WTC11 (cell line): ENCODE measurements around the gene SPNS2. TPM values are rescaled to one million over a fixed set of nuclear protein-coding genes. Genes with fewer than 3 reads are reported as not detected.
A peak's percentile ranks its signal among the peaks of the same experiment; 100 is the strongest.

Source experiments
- ATF1 ChIP-seq: sonication (generic); formaldehyde crosslinking; IDR thresholded peaks from 2 replicates; pipeline ENCODE4 v1.8.1; 2023; ENCODE audit warnings: mild to moderate bottlenecking, moderate library complexity, missing genetic modification reagents
- ELF4 ChIP-seq: sonication (generic); formaldehyde crosslinking; IDR thresholded peaks from 2 replicates; pipeline ENCODE4 v1.8.1; 2022; ENCODE audit warnings: low read depth, mild to moderate bottlenecking, moderate library complexity, missing genetic modification reagents
- ETV6 ChIP-seq: sonication (generic); formaldehyde crosslinking; IDR thresholded peaks from 2 replicates; pipeline ENCODE4 v1.8.1; 2022; ENCODE audit warnings: mild to moderate bottlenecking, missing genetic modification reagents
- FOXP1 ChIP-seq: sonication (generic); formaldehyde crosslinking; IDR thresholded peaks from 2 replicates; pipeline ENCODE4 v1.8.0; 2022; ENCODE audit warnings: missing genetic modification reagents, mild to moderate bottlenecking, moderate library complexity, borderline replicate concordance
- HMGA2 ChIP-seq: fragments of 250-450 bp; sonication (Bioruptor Pico); IDR thresholded peaks from 2 replicates; pipeline ENCODE4 v1.4.0; 2021; ENCODE audit warnings: mild to moderate bottlenecking, moderate library complexity
- NR2C2 ChIP-seq: sonication (generic); formaldehyde crosslinking; IDR thresholded peaks from 2 replicates; pipeline ENCODE4 v1.8.0; 2022; ENCODE audit warnings: mild to moderate bottlenecking, missing genetic modification reagents
- TP53 ChIP-seq: sonication (generic); formaldehyde crosslinking; IDR thresholded peaks from 2 replicates; pipeline ENCODE4 v1.8.1; 2023; ENCODE audit warnings: mild to moderate bottlenecking, missing genetic modification reagents
- ZNF317 ChIP-seq: sonication (generic); formaldehyde crosslinking; IDR thresholded peaks from 2 replicates; pipeline ENCODE4 v1.8.1; 2023; ENCODE audit warnings: low read depth, mild to moderate bottlenecking, moderate library complexity, missing genetic modification reagents, borderline replicate concordance
- ZNF416 ChIP-seq: fragments of 250-450 bp; sonication (Bioruptor Pico); IDR thresholded peaks from 2 replicates; pipeline ENCODE4 v1.9.0; 2021; ENCODE audit warnings: mild to moderate bottlenecking, inconsistent platforms
- total RNA-seq: library from RNA; stranded (reverse); gene quantifications from 3 replicates; pipeline ENCODE4 v1.2.3, GENCODE V29; 2021
- TF ChIP-seq, protein P1 (sequence below): fragments of 200-600 bp; IDR thresholded peaks from 2 replicates; pipeline ENCODE4 v1.8.0; 2022; ENCODE audit warnings: antibody characterized with exemption
- TF ChIP-seq, protein P2 (sequence below): fragments of 250-450 bp; sonication (Bioruptor Pico); IDR thresholded peaks from 2 replicates; pipeline ENCODE4 v1.9.0; 2021; ENCODE audit warnings: mild to moderate bottlenecking
- TF ChIP-seq, protein P3 (sequence below): sonication (generic); formaldehyde crosslinking; IDR thresholded peaks from 2 replicates; pipeline ENCODE4 v1.8.1; 2023; ENCODE audit warnings: mild to moderate bottlenecking, missing genetic modification reagents, moderate library complexity
- TF ChIP-seq, protein P4 (sequence below): fragments of 250-450 bp; sonication (Bioruptor Pico); IDR thresholded peaks from 2 replicates; pipeline ENCODE4 v2.1.2; 2022; ENCODE audit warnings: mild to moderate bottlenecking, moderate library complexity
- TF ChIP-seq, protein P5 (sequence below): sonication (generic); formaldehyde crosslinking; IDR thresholded peaks from 2 replicates; pipeline ENCODE4 v1.8.0; 2022; ENCODE audit warnings: mild to moderate bottlenecking, missing genetic modification reagents
- TF ChIP-seq, protein P6 (sequence below): sonication (generic); formaldehyde crosslinking; IDR thresholded peaks from 2 replicates; pipeline ENCODE4 v1.8.0; 2022; ENCODE audit warnings: missing genetic modification reagents
- TF ChIP-seq, protein P7 (sequence below): fragments of 250-450 bp; sonication (Bioruptor Pico); IDR thresholded peaks from 2 replicates; pipeline ENCODE4 v1.8.0; 2021; ENCODE audit warnings: mild to moderate bottlenecking
- TF ChIP-seq, protein P8 (sequence below): fragments of 250-450 bp; sonication (Bioruptor Pico); IDR thresholded peaks from 2 replicates; pipeline ENCODE4 v1.9.0; 2021; ENCODE audit warnings: mild to moderate bottlenecking, borderline replicate concordance
- TF ChIP-seq, protein P9 (sequence below): sonication (generic); formaldehyde crosslinking; IDR thresholded peaks from 2 replicates; pipeline ENCODE4 v1.8.1; 2022; ENCODE audit warnings: mild to moderate bottlenecking, moderate library complexity, missing genetic modification reagents

Gene SPNS2
- total RNA-seq, 1 experiment from 2014 or later = 0.87 TPM

DNA sequence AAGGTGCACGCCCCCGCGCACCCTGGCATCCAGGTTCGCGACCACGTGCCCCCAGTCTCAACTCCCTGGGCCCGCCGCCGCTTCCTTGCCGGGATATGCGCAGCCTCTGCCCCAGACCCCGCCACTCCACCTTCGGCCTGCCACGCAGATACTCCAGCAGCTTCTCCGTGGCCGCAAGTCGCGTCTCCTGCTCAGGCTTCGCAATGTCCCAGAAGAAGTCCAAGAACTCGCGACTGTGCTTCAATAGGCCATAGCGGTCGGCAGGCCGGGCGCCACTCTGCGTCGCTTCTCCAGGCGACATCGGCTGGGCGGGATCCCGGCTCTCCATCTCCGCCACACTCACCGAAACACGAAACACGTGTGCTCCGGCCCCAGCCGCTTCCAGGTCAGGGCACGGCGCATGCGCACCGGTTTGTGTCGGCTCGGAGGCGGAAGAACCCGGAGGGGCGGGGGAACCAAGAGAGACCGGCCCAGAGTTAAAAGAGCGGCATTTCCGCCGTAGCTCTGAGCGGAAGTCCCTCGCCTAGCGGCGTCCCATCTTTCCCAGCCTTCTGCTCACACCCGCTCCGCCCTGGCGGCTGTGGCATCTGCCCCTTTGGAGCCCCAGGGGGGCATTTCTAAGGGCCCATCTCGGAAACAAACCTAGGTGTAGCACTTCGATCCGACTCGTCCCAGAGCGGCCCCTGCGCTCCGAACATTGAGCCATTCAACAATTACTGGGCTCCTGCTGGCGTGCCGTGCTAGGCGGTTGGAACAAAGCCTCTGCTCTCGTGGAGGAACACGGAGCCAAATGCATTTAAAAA, 56.5 kb downstream of the SPNS2 start, which contains the start of gene MYBBP1A (continued):
- TF ChIP-seq, protein P1, sequence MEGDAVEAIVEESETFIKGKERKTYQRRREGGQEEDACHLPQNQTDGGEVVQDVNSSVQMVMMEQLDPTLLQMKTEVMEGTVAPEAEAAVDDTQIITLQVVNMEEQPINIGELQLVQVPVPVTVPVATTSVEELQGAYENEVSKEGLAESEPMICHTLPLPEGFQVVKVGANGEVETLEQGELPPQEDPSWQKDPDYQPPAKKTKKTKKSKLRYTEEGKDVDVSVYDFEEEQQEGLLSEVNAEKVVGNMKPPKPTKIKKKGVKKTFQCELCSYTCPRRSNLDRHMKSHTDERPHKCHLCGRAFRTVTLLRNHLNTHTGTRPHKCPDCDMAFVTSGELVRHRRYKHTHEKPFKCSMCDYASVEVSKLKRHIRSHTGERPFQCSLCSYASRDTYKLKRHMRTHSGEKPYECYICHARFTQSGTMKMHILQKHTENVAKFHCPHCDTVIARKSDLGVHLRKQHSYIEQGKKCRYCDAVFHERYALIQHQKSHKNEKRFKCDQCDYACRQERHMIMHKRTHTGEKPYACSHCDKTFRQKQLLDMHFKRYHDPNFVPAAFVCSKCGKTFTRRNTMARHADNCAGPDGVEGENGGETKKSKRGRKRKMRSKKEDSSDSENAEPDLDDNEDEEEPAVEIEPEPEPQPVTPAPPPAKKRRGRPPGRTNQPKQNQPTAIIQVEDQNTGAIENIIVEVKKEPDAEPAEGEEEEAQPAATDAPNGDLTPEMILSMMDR = no peak
- TF ChIP-seq, protein P2, sequence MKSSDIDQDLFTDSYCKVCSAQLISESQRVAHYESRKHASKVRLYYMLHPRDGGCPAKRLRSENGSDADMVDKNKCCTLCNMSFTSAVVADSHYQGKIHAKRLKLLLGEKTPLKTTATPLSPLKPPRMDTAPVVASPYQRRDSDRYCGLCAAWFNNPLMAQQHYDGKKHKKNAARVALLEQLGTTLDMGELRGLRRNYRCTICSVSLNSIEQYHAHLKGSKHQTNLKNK (CRISPR knock-in tag) = no peak
- TF ChIP-seq, protein P3, sequence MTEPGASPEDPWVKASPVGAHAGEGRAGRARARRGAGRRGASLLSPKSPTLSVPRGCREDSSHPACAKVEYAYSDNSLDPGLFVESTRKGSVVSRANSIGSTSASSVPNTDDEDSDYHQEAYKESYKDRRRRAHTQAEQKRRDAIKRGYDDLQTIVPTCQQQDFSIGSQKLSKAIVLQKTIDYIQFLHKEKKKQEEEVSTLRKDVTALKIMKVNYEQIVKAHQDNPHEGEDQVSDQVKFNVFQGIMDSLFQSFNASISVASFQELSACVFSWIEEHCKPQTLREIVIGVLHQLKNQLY = no peak
- TF ChIP-seq, protein P4, sequence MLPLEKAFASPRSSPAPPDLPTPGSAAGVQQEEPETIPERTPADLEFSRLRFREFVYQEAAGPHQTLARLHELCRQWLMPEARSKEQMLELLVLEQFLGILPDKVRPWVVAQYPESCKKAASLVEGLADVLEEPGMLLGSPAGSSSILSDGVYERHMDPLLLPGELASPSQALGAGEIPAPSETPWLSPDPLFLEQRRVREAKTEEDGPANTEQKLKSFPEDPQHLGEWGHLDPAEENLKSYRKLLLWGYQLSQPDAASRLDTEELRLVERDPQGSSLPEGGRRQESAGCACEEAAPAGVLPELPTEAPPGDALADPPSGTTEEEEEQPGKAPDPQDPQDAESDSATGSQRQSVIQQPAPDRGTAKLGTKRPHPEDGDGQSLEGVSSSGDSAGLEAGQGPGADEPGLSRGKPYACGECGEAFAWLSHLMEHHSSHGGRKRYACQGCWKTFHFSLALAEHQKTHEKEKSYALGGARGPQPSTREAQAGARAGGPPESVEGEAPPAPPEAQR (CRISPR knock-in tag) = no peak
- TF ChIP-seq NR2C2 (peak; percentile 63; the same call in 1 of the 2 replicates), TP53 (CRISPR knock-in tag) (0 out of 2 replicates have a peak, but pooled peaks have one; percentile 45), ELF4 (CRISPR knock-in tag) (no peak), FOXP1 (peak; percentile 86), ZNF416 (CRISPR knock-in tag) (no peak), HMGA2 (CRISPR knock-in tag) (no peak), ETV6 (CRISPR knock-in tag) (peak; percentile 91), ATF1 (CRISPR knock-in tag) (0 out of 2 replicates have a peak, but pooled peaks have one; percentile 24), ZNF317 (CRISPR knock-in tag) (no peak)
- TF ChIP-seq, protein P5, sequence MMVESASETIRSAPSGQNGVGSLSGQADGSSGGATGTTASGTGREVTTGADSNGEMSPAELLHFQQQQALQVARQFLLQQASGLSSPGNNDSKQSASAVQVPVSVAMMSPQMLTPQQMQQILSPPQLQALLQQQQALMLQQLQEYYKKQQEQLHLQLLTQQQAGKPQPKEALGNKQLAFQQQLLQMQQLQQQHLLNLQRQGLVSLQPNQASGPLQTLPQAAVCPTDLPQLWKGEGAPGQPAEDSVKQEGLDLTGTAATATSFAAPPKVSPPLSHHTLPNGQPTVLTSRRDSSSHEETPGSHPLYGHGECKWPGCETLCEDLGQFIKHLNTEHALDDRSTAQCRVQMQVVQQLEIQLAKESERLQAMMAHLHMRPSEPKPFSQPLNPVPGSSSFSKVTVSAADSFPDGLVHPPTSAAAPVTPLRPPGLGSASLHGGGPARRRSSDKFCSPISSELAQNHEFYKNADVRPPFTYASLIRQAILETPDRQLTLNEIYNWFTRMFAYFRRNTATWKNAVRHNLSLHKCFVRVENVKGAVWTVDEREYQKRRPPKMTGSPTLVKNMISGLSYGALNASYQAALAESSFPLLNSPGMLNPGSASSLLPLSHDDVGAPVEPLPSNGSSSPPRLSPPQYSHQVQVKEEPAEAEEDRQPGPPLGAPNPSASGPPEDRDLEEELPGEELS (CRISPR knock-in tag) = peak; percentile 93
- TF ChIP-seq, protein P6, sequence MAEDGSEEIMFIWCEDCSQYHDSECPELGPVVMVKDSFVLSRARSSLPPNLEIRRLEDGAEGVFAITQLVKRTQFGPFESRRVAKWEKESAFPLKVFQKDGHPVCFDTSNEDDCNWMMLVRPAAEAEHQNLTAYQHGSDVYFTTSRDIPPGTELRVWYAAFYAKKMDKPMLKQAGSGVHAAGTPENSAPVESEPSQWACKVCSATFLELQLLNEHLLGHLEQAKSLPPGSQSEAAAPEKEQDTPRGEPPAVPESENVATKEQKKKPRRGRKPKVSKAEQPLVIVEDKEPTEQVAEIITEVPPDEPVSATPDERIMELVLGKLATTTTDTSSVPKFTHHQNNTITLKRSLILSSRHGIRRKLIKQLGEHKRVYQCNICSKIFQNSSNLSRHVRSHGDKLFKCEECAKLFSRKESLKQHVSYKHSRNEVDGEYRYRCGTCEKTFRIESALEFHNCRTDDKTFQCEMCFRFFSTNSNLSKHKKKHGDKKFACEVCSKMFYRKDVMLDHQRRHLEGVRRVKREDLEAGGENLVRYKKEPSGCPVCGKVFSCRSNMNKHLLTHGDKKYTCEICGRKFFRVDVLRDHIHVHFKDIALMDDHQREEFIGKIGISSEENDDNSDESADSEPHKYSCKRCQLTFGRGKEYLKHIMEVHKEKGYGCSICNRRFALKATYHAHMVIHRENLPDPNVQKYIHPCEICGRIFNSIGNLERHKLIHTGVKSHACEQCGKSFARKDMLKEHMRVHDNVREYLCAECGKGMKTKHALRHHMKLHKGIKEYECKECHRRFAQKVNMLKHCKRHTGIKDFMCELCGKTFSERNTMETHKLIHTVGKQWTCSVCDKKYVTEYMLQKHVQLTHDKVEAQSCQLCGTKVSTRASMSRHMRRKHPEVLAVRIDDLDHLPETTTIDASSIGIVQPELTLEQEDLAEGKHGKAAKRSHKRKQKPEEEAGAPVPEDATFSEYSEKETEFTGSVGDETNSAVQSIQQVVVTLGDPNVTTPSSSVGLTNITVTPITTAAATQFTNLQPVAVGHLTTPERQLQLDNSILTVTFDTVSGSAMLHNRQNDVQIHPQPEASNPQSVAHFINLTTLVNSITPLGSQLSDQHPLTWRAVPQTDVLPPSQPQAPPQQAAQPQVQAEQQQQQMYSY (CRISPR knock-in tag) = 0 out of 2 replicates have a peak, but pooled peaks have one; percentile 29
- TF ChIP-seq, protein P7, sequence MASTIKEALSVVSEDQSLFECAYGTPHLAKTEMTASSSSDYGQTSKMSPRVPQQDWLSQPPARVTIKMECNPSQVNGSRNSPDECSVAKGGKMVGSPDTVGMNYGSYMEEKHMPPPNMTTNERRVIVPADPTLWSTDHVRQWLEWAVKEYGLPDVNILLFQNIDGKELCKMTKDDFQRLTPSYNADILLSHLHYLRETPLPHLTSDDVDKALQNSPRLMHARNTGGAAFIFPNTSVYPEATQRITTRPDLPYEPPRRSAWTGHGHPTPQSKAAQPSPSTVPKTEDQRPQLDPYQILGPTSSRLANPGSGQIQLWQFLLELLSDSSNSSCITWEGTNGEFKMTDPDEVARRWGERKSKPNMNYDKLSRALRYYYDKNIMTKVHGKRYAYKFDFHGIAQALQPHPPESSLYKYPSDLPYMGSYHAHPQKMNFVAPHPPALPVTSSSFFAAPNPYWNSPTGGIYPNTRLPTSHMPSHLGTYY (CRISPR knock-in tag) = no peak
- TF ChIP-seq, protein P8, sequence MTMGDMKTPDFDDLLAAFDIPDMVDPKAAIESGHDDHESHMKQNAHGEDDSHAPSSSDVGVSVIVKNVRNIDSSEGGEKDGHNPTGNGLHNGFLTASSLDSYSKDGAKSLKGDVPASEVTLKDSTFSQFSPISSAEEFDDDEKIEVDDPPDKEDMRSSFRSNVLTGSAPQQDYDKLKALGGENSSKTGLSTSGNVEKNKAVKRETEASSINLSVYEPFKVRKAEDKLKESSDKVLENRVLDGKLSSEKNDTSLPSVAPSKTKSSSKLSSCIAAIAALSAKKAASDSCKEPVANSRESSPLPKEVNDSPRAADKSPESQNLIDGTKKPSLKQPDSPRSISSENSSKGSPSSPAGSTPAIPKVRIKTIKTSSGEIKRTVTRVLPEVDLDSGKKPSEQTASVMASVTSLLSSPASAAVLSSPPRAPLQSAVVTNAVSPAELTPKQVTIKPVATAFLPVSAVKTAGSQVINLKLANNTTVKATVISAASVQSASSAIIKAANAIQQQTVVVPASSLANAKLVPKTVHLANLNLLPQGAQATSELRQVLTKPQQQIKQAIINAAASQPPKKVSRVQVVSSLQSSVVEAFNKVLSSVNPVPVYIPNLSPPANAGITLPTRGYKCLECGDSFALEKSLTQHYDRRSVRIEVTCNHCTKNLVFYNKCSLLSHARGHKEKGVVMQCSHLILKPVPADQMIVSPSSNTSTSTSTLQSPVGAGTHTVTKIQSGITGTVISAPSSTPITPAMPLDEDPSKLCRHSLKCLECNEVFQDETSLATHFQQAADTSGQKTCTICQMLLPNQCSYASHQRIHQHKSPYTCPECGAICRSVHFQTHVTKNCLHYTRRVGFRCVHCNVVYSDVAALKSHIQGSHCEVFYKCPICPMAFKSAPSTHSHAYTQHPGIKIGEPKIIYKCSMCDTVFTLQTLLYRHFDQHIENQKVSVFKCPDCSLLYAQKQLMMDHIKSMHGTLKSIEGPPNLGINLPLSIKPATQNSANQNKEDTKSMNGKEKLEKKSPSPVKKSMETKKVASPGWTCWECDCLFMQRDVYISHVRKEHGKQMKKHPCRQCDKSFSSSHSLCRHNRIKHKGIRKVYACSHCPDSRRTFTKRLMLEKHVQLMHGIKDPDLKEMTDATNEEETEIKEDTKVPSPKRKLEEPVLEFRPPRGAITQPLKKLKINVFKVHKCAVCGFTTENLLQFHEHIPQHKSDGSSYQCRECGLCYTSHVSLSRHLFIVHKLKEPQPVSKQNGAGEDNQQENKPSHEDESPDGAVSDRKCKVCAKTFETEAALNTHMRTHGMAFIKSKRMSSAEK (CRISPR knock-in tag) = no peak
- TF ChIP-seq, protein P9, sequence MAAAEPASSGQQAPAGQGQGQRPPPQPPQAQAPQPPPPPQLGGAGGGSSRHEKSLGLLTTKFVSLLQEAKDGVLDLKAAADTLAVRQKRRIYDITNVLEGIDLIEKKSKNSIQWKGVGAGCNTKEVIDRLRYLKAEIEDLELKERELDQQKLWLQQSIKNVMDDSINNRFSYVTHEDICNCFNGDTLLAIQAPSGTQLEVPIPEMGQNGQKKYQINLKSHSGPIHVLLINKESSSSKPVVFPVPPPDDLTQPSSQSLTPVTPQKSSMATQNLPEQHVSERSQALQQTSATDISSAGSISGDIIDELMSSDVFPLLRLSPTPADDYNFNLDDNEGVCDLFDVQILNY (CRISPR knock-in tag) = no peak
